Fibroblast of skin of right quadriceps (primary cell): ENCODE results near the gene RAB17.

Experiments used
- DNase-seq: peaks from one replicate; pipeline ENCODE4 v3.0.0-alpha.2; 2013

Gene RAB17

GRCh38 chr2:237590272-237591140, at the start of gene RAB17:
Gene RAB17 (minus strand): TSS chr2:237590734. CDS start chr2:237586154, 4,580 bp downstream.
- DNase-seq: no peak

- no peak for DNase-seq
These were observed 49.3 kb upstream of the RAB17 start for GRCh38 chr2:237639836-237640220.

GRCh38 chr2:237639052-237639835, 48.7 kb upstream of the RAB17 start:
- DNase-seq: no peak

GRCh38 chr2:237638176-237638575, 47.6 kb upstream of the RAB17 start:
- no peak for DNase-seq

GRCh38 chr2:237637429-237638135, 47.0 kb upstream of the RAB17 start:
- no peak for DNase-seq

- no peak for DNase-seq
These were observed 46.0 kb upstream of the RAB17 start for GRCh38 chr2:237636578-237636977.

GRCh38 chr2:237633061-237633561, 42.6 kb upstream of the RAB17 start:
- no peak for DNase-seq

- DNase-seq: no peak
These were observed 41.5 kb upstream of the RAB17 start for GRCh38 chr2:237631801-237632585.

GRCh38 chr2:237631007-237631785, 40.7 kb upstream of the RAB17 start:
- no peak for DNase-seq

- no peak for DNase-seq
These were observed 39.9 kb upstream of the RAB17 start for GRCh38 chr2:237630216-237631000.

- peak; percentile 60 for DNase-seq
These were observed 39.2 kb upstream of the RAB17 start for GRCh38 chr2:237629739-237630138.

- DNase-seq: no peak
These were observed 38.6 kb upstream of the RAB17 start for GRCh38 chr2:237629188-237629534.

- no peak for DNase-seq
These were observed 38.0 kb upstream of the RAB17 start for GRCh38 chr2:237628247-237629187.

GRCh38 chr2:237627441-237628246, 37.1 kb upstream of the RAB17 start, which contains the start of gene LRRFIP1:
Gene LRRFIP1 (plus strand): TSS chr2:237627587. CDS start chr2:237627645, 58 bp downstream.
- DNase-seq: peak; percentile 28

GRCh38 chr2:237626813-237627440, 36.4 kb upstream of the RAB17 start:
- no peak for DNase-seq

GRCh38 chr2:237625777-237626176, 35.2 kb upstream of the RAB17 start:
- DNase-seq: no peak

- no peak for DNase-seq
These were observed 34.7 kb upstream of the RAB17 start for GRCh38 chr2:237625216-237625705.

- DNase-seq: no peak
These were observed 34.0 kb upstream of the RAB17 start for GRCh38 chr2:237624565-237624964.
